IPS-20b (cell line): ENCODE measurements around the gene CITED1.

ENCODE experiments used
- H3K27ac ChIP-seq: one replicate; pipeline ENCODE4 v1.5.1; 2013; ENCODE audit warnings: low read length
- H3K27me3 ChIP-seq: 2 replicates; pipeline ENCODE4 v1.6.1; 2013; ENCODE audit warnings: mild to moderate bottlenecking, low read length, inconsistent platforms; ENCODE audit not compliant: insufficient read depth
- H3K36me3 ChIP-seq: 2 replicates; pipeline ENCODE4 v1.6.1; 2013; ENCODE audit warnings: low read depth, mild to moderate bottlenecking, inconsistent platforms, low read length, moderate library complexity; ENCODE audit not compliant: insufficient read depth
- H3K4me1 ChIP-seq: 2 replicates; pipeline ENCODE4 v1.6.1; 2013; ENCODE audit warnings: mild to moderate bottlenecking, control low read depth, inconsistent platforms, low read length, moderate library complexity; ENCODE audit not compliant: insufficient read depth
- H3K4me3 ChIP-seq: 2 replicates; pipeline ENCODE4 v1.5.1; 2013; ENCODE audit warnings: mild to moderate bottlenecking, low read length, inconsistent platforms
- H3K9ac ChIP-seq: 2 replicates; pipeline ENCODE4 v1.6.1; 2013; ENCODE audit warnings: low read depth, mild to moderate bottlenecking, inconsistent platforms, low read length, moderate library complexity
- H3K9me3 ChIP-seq: 2 replicates; pipeline ENCODE4 v1.6.1; 2013; ENCODE audit warnings: mild to moderate bottlenecking, low read depth, low read length, inconsistent platforms; ENCODE audit not compliant: insufficient read depth

CITED1 gene

GRCh38 chrX:72262077-72262476 lies 43.6 kb downstream of the CITED1 start:
- Histone ChIP-seq H3K4me1 (no peaks in the 10 kb centered on the region), H3K4me3 (no peak overlapping the region), H3K9me3 (no peaks in the 10 kb centered on the region), H3K9ac (no peak overlapping the region), H3K36me3 (no peaks in the 10 kb centered on the region), H3K27ac (no peak overlapping the region), H3K27me3 (no peaks in the 10 kb centered on the region)

GRCh38 chrX:72260448-72260847 lies 45.3 kb downstream of the CITED1 start:
- Histone ChIP-seq H3K36me3 (no peaks in the 10 kb centered on the region), H3K27ac (no peak overlapping the region), H3K4me3 (no peak overlapping the region), H3K27me3 (no peaks in the 10 kb centered on the region), H3K9ac (no peak overlapping the region), H3K4me1 (peaks cover 3% of the 10 kb centered on the region; the same call in 1 of the 2 replicates), H3K9me3 (no peaks in the 10 kb centered on the region)

- H3K4me3 ChIP-seq, result no peak overlapping the region
- H3K4me1 ChIP-seq, result peaks cover 10% of the 10 kb centered on the region; the same call in 1 of the 2 replicates
- no peaks in the 10 kb centered on the region for H3K9me3 ChIP-seq
- H3K9ac ChIP-seq, result no peak overlapping the region
- H3K27me3 ChIP-seq, result no peaks in the 10 kb centered on the region
- no peak overlapping the region for H3K27ac ChIP-seq
- no peaks in the 10 kb centered on the region for H3K36me3 ChIP-seq
These were observed 47.5 kb downstream of the CITED1 start for GRCh38 chrX:72258174-72258573.

GRCh38 chrX:72255864-72256263 lies 49.9 kb downstream of the CITED1 start:
- H3K4me1 ChIP-seq, result peaks cover 10% of the 10 kb centered on the region; the same call in 1 of the 2 replicates
- H3K9me3 ChIP-seq, result no peaks in the 10 kb centered on the region
- H3K27me3 ChIP-seq, result no peaks in the 10 kb centered on the region
- H3K36me3 ChIP-seq, result no peaks in the 10 kb centered on the region
- peak overlapping the region; percentile 56; the same call in 1 of the 2 replicates for H3K4me3 ChIP-seq
- no peak overlapping the region for H3K27ac ChIP-seq
- H3K9ac ChIP-seq, result peak overlapping the region; percentile 53; the same call in 1 of the 2 replicates

GRCh38 chrX:72255445-72255844 lies 50.3 kb downstream of the CITED1 start:
- Histone ChIP-seq H3K27ac (no peak overlapping the region), H3K9ac (peak overlapping the region; percentile 53; the same call in 1 of the 2 replicates), H3K4me3 (peak overlapping the region; percentile 56; the same call in 1 of the 2 replicates), H3K27me3 (no peaks in the 10 kb centered on the region), H3K36me3 (no peaks in the 10 kb centered on the region), H3K9me3 (no peaks in the 10 kb centered on the region), H3K4me1 (peaks cover 10% of the 10 kb centered on the region; the same call in 1 of the 2 replicates)

GRCh38 chrX:72254816-72255215 lies 50.9 kb downstream of the CITED1 start:
- H3K36me3 ChIP-seq, result no peaks in the 10 kb centered on the region
- peak overlapping the region; percentile 10; the same call in 1 of the 2 replicates for H3K9ac ChIP-seq
- no peaks in the 10 kb centered on the region for H3K27me3 ChIP-seq
- peaks cover 10% of the 10 kb centered on the region; the same call in 1 of the 2 replicates for H3K4me1 ChIP-seq
- H3K4me3 ChIP-seq, result peak overlapping the region; percentile 44; the same call in 1 of the 2 replicates
- H3K27ac ChIP-seq, result no peak overlapping the region
- H3K9me3 ChIP-seq, result no peaks in the 10 kb centered on the region

- Histone ChIP-seq H3K4me3 (no peak overlapping the region), H3K9ac (no peak overlapping the region), H3K4me1 (peaks cover 10% of the 10 kb centered on the region; the same call in 1 of the 2 replicates), H3K36me3 (no peaks in the 10 kb centered on the region), H3K27ac (no peak overlapping the region), H3K9me3 (no peaks in the 10 kb centered on the region), H3K27me3 (no peaks in the 10 kb centered on the region)
These were observed 52.0 kb downstream of the CITED1 start for GRCh38 chrX:72253686-72254085.
